SU-DHL-6 (cell line): ENCODE results near the gene CCNYL1.

ENCODE experiments used
- CTCF ChIP-seq: fragments of 200-600 bp; sonication (generic); IDR thresholded peaks from one replicate; pipeline ENCODE4 v1.5.1; 2017; ENCODE audit warnings: antibody characterized with exemption, mild to moderate bottlenecking, low read length, moderate library complexity; ENCODE audit not compliant: insufficient read depth, poor library complexity, severe bottlenecking
- EZH2phosphoT487 ChIP-seq: fragments of 200-600 bp; sonication (generic), shearing (Covaris generic); conservative IDR thresholded peaks from 2 replicates; pipeline ENCODE4 v1.6.1; 2018; ENCODE audit warnings: mild to moderate bottlenecking, antibody characterized with exemption, low read length, moderate library complexity, mixed read lengths

DNA sequence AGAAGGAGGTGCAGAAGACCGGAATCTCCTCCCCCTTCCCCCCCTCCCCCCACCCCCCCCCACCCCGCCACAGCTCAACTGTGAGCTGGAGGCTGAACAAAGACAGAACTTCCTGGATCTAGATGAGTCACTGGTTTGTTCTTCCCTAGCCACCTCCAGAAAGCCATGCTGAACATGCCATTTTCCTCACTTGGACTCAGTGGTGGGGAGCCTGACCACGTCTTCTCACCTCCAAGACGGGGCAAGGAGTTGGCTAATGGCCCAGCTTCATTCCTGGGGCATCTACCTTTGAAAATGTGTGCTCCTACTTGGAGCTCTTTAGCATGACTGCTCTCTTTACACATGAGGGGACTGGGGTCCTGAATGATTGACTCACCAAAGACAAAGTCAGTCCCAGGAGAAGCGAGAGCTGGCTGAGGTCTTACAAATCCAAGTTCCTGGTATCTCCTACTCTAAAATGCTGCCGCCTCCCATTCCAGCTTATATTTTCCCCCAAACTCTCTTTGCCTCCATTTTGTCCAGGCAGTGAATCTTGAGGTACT is 80.9 kb downstream of the CCNYL1 start:
- TF ChIP-seq CTCF (no peak), EZH2phosphoT487 (no peak)
